Measurements from ENCODE around the gene PFKP.
A peak's percentile ranks its signal among the peaks of the same experiment; 100 is the strongest.

Gene PFKP

GRCh38 chr10:3071405-3072198 lies 4.3 kb downstream of the PFKP start:
- peak; percentile 93 for DNase-seq (ENCODE audit: low spot score)

GRCh38 chr10:3072641-3073360 lies 5.5 kb downstream of the PFKP start:
- DNase-seq (ENCODE audit: low spot score) = no peak

GRCh38 chr10:3074145-3074665 lies 6.9 kb downstream of the PFKP start:
- DNase-seq (ENCODE audit: low spot score) = no peak

- no peak for DNase-seq (ENCODE audit: low spot score)
These were observed 7.7 kb downstream of the PFKP start for GRCh38 chr10:3074985-3075600.

- DNase-seq (ENCODE audit: low spot score) = no peak
These were observed 8.8 kb downstream of the PFKP start for GRCh38 chr10:3076138-3076537.

- no peak for DNase-seq (ENCODE audit: low spot score)
These were observed 10.2 kb downstream of the PFKP start for GRCh38 chr10:3077509-3077908.

- DNase-seq (ENCODE audit: low spot score) = no peak
These were observed 10.7 kb downstream of the PFKP start for GRCh38 chr10:3077940-3078630.

- no peak for DNase-seq (ENCODE audit: low spot score)
These were observed 14.1 kb downstream of the PFKP start for GRCh38 chr10:3081383-3081981.

GRCh38 chr10:3082290-3082689 lies 14.9 kb downstream of the PFKP start:
- no peak for DNase-seq (ENCODE audit: low spot score)

- DNase-seq (ENCODE audit: low spot score) = no peak
These were observed 18.6 kb downstream of the PFKP start for GRCh38 chr10:3085785-3086567.

GRCh38 chr10:3090388-3090787 lies 23.0 kb downstream of the PFKP start:
- DNase-seq (ENCODE audit: low spot score) = no peak

- DNase-seq (ENCODE audit: low spot score) = no peak
These were observed 23.8 kb downstream of the PFKP start for GRCh38 chr10:3090914-3091787.

GRCh38 chr10:3091921-3092320 lies 24.6 kb downstream of the PFKP start:
- DNase-seq (ENCODE audit: low spot score) = no peak

GRCh38 chr10:3093996-3094395 lies 26.6 kb downstream of the PFKP start:
- no peak for DNase-seq (ENCODE audit: low spot score)

GRCh38 chr10:3094609-3095036 lies 27.3 kb downstream of the PFKP start:
- no peak for DNase-seq (ENCODE audit: low spot score)

- peak; percentile 99 for DNase-seq (ENCODE audit: low spot score)
These were observed 28.2 kb downstream of the PFKP start for GRCh38 chr10:3095373-3096139.

- DNase-seq (ENCODE audit: low spot score) = no peak
These were observed 28.8 kb downstream of the PFKP start for GRCh38 chr10:3096149-3096548.

GRCh38 chr10:3097160-3097559 lies 29.8 kb downstream of the PFKP start:
- DNase-seq (ENCODE audit: low spot score) = no peak

GRCh38 chr10:3098689-3099088 lies 31.3 kb downstream of the PFKP start:
- DNase-seq (ENCODE audit: low spot score) = no peak

All from RKO (cell line).